Ectodermal cell (in vitro differentiated cells): ENCODE measurements around the gene NEDD9.

Experiments
- H3K27ac ChIP-seq: 2 replicates; pipeline ENCODE4 v1.7.0; 2013; ENCODE audit warnings: mild to moderate bottlenecking, low read depth, low read length; ENCODE audit not compliant: insufficient read depth, poor library complexity, severe bottlenecking
- H3K27me3 ChIP-seq: 2 replicates; pipeline ENCODE4 v1.7.0; 2013; ENCODE audit warnings: mild to moderate bottlenecking, low read length; ENCODE audit not compliant: insufficient read depth, control insufficient read depth, poor library complexity, severe bottlenecking
- H3K36me3 ChIP-seq: one replicate; pipeline ENCODE4 v1.7.0; 2013; ENCODE audit warnings: low read length; ENCODE audit not compliant: control insufficient read depth, insufficient read depth
- H3K4me1 ChIP-seq: one replicate; pipeline ENCODE4 v1.7.0; 2013; ENCODE audit warnings: low read length; ENCODE audit not compliant: control insufficient read depth, insufficient read depth
- H3K4me3 ChIP-seq: 2 replicates; pipeline ENCODE4 v1.7.0; 2013; ENCODE audit warnings: low read depth, low read length, control low read depth; ENCODE audit not compliant: insufficient read depth
- H3K9me3 ChIP-seq: 2 replicates; pipeline ENCODE4 v1.7.0; 2013; ENCODE audit warnings: mild to moderate bottlenecking, low read length, moderate library complexity; ENCODE audit not compliant: control insufficient read depth
- WGBS, 2 experiments: methylation state at CpG; one replicate each; pipeline ENCODE4 v1.1.7; 2013; ENCODE audit warnings: missing lambda C conversion rate in 2 of 2; 5-methylcytosine and 5-hydroxymethylcytosine counted together

NEDD9 gene

DNA sequence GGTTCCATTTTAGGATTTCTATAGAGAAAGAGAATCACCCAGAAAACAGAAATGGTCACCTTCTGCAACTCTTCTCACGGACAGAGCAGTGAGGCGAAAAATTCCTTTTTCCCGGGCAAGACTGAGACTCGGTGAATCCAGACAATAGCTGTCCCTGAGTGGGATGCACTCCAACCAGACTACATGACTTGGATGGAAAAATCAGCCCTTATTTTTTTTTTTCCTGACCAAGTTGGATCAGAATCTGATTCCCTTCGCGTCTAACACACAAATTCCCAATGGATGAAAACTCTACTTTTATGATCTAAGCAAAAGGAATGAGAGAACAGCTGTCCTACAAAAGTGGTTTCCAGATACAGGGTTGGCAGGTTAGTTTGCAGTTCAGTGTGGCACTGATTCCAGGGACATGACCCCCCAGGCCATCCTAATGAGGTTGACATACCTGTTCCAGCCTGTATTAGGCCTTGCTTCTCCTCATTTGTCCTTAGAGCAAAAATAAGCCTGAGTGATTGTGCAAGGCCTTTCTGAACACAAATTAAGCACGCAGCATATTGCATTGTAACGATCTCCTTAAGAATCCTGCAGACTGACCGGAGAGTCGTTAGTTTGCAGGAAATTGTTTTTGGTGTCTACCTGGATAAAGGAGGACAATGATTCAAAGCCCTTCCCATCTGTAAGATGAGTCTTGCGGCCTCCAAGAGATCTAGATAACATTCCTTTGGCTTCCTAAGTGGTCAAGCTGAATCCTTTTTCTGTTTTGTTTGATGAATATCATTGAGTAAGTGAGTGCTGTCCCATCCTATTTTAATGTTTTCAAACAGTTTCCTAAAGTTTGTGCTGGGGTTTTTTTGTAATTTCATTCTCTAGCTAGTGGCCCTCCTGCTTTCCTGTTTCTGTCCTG lies 1.5 kb upstream of the NEDD9 start:
- Histone ChIP-seq H3K9me3 (no peaks in the 10 kb centered on the region), H3K27me3 (no peaks in the 10 kb centered on the region), H3K27ac (peak overlapping the region; percentile 94), H3K36me3 (no peaks in the 10 kb centered on the region), H3K4me1 (peaks cover 43% of the 10 kb centered on the region), H3K4me3 (no peak overlapping the region)
- 83 to 84% methylated on average over 11 of the region's 11 CpGs for WGBS, 2 experiments

DNA sequence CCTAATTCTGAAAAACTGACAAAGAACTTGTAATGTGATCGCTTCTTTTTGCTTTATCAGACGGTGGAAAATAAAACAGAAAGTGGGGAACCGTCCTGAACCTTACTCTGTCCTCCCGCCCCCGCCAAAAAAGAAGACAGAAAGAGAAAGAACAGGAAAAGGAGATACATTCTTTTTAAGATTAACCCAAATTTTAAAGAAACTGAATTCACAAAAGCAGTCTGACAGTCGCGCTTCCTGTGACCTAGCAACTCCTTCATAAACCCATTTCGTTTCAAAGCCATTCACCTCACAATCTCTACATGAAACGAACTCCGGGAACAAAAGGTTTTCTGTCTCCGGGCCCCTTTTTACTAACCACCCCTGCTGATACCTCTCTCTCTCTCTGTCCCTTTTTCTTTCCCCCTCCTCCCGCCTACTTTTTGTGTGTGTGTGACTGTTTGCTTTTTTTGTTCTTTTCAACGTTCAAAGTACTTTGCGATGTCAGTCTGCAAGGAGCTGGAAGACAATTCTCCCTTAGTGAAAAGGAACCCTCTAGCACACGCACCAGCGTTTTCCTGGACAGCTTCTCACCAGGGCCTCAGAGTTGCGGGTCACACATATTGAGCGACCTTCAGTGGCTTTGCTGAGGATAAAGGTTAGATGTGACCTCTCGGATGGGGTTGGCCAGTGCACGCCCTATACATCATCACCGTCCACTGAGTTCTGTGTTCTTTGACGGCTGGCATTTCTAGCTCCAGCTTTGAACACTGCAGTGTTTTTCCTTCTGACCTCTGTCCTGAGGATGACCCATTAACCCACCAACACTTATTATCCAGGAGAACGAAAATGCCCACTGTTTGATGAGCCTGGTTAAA lies 530 bp upstream of the NEDD9 start:
- Histone ChIP-seq H3K4me3 (peak overlapping the region; percentile 69), H3K4me1 (peaks cover 48% of the 10 kb centered on the region)

DNA sequence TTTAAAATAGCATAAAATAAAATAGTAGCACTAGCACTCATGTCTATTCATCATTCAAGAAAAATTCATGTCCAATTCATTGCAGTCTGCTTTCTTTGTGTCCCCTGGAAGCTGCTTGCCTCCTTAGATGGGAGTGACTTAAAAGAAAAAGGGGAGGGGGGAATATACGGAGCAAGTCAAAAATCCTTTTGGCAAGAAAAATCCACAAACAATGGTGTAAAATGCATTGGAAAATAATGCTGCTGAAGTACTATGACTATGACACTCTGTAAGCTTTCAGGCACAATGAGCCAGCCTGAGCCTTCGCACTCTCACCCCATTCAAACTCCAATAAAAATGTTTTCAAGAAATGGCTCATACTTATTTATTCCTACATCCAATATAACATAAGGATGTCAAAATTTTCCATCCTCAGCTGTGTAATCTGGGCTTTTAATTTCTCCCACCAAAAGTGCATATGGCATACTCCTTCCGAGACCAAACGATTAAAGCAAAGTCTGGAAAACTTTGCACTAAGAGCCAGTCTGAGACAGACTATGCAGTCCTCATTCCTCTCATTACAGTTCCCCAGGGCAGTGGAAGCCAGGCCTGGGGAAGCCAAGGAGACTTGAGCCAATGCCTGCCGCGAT lies 790 bp downstream of the NEDD9 start:
- Histone ChIP-seq H3K36me3 (no peaks in the 10 kb centered on the region), H3K27ac (peak overlapping the region; percentile 94), H3K27me3 (no peaks in the 10 kb centered on the region), H3K9me3 (no peaks in the 10 kb centered on the region), H3K4me1 (peaks cover 42% of the 10 kb centered on the region), H3K4me3 (peak overlapping the region; percentile 69)
- 19% methylated on average over 6 of the region's 6 CpGs for WGBS, 2 experiments

More for the DNA sequence above, 530 bp upstream of the NEDD9 start:
- Histone ChIP-seq H3K9me3 (no peaks in the 10 kb centered on the region), H3K27me3 (no peaks in the 10 kb centered on the region), H3K36me3 (no peaks in the 10 kb centered on the region), H3K27ac (peak overlapping the region; percentile 94)
- WGBS, 2 experiments, result 13 to 14% methylated on average over 22 to 23 of the region's 23 CpGs

DNA sequence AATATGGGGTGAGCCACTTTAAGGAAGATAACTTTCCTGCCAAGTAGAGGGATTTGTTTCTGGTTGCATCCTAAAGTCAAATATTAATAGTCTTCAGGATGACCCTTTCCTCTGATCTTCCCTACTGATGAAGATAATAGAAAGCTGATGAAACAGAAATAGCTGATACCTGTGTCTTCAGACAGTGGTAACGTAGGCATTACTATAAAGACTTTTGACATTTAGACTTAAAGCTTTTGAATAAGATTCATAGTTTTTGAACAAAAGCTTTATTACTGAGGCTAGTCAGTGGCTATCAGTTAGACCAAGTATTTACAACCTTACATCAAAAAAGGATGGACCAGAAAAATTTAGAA lies 1.4 kb downstream of the NEDD9 start:
- Histone ChIP-seq H3K4me1 (peaks cover 44% of the 10 kb centered on the region), H3K27me3 (no peaks in the 10 kb centered on the region), H3K4me3 (peak overlapping the region; percentile 69), H3K9me3 (no peaks in the 10 kb centered on the region), H3K27ac (no peak overlapping the region), H3K36me3 (no peaks in the 10 kb centered on the region)
- 80 to 100% methylated on average over 1 of the region's 1 CpG for WGBS, 2 experiments

DNA sequence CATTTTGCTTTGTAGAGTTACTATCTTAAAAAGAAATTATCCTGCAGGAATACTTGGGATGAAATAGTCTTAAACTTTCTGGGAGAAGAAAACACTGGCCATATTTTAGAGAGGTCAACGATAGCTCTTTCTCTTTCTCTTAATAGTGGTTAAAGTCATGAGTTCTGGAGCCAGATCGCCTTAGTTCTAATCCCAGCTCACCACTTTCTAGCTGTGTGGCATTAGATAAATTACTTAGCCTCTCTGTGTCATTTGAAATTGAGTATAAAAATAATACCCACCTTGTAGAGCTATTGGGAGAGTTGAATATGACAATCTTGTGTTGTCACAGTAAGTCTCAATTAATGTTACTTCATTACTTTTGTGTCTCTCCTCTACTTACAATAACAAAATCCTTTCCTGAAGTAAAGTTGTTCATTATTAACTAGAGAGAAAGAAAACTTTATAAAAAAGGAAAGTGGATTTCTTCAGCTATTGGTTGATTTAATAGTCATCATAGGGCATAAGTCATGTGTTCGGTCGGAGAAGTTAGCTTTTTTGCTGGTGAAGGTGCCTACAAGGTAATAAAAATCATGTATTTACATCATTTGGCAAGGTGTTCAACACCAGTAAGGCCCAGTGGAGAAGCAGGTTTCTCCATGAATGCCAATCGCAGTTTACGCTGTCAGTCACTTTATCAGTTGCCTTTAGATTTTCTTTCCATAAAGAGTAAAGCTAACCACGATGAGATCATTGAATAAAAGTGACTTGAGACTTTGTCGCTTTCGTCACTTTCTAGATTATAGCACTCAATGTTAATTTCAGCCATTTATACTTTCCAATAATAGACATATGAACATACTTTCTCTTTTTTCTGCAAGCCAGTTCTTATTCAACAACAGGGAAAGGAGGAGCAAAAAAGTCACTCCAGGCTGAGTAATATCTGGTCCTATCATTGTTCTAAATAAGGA lies 2.0 kb downstream of the NEDD9 start:
- Histone ChIP-seq H3K36me3 (no peaks in the 10 kb centered on the region), H3K4me1 (peaks cover 45% of the 10 kb centered on the region)
- 86 to 92% methylated on average over 8 of the region's 9 CpGs for WGBS, 2 experiments

DNA sequence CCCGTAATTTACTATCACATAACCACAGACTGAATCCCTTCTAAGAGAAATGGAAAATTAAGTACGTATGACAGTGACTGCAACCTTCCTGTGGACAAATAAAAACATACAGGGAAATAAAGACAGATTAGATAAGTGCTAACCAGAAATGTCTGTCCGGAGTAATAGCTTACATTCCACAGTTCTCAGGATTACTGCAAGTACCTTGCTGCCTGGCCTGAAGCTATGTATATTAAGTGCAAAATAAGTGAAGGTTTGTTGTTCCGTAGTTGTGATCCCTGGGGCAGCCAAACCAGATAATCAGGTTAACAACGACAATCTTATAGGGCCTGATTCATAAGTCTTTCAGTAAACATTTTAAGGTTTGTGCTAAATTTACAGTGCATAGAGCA lies 2.8 kb downstream of the NEDD9 start:
- H3K36me3 ChIP-seq, result no peaks in the 10 kb centered on the region
- 81 to 89% methylated on average over 3 to 4 of the region's 5 CpGs for WGBS, 2 experiments
- no peaks in the 10 kb centered on the region for H3K27me3 ChIP-seq
- H3K4me3 ChIP-seq, result peak overlapping the region; percentile 8
- no peaks in the 10 kb centered on the region for H3K9me3 ChIP-seq
- H3K27ac ChIP-seq, result no peak overlapping the region
- peaks cover 45% of the 10 kb centered on the region for H3K4me1 ChIP-seq

More for the DNA sequence above, 2.0 kb downstream of the NEDD9 start:
- H3K27ac ChIP-seq, result no peak overlapping the region
- H3K27me3 ChIP-seq, result no peaks in the 10 kb centered on the region
- peak overlapping the region; percentile 69 for H3K4me3 ChIP-seq
- H3K9me3 ChIP-seq, result no peaks in the 10 kb centered on the region

DNA sequence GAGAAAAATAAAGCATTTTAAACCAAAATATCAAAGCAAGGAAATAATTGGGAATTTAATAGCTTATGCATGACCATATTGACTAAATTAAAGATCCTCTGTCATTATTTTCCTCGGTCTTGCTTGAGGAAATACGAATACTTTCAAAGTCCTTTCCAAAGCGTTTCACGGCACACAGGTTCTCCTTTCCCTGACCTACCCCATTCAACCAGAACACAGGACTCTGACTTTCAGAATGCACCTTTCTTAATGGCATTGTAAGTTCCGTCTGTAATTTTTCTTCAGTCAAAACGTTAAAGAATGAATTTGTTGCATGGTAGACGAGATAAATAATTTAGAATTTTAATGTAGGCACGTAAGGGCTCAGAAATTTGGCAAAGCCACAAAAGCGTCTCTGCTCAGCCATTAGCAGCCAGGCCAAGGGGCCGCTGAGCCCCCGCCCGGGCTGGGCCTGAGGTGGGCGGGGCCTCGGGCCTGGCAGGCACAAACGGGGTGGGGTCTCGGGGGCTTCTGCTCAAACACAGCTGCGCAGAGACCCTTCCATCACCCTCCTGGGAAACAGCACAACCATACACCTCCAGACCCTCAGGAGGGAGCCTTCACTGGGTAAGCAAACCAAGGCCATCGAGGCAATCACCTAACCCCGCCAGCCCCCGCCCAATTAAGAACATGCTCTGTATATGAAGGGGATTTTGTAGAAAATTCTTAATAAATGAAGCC lies 3.4 kb downstream of the NEDD9 start:
- Histone ChIP-seq H3K36me3 (no peaks in the 10 kb centered on the region), H3K4me1 (peaks cover 39% of the 10 kb centered on the region), H3K4me3 (peak overlapping the region; percentile 8), H3K9me3 (no peaks in the 10 kb centered on the region), H3K27ac (no peak overlapping the region), H3K27me3 (no peaks in the 10 kb centered on the region)
- WGBS, 2 experiments, result 20 to 21% methylated on average over 17 of the region's 20 CpGs

DNA sequence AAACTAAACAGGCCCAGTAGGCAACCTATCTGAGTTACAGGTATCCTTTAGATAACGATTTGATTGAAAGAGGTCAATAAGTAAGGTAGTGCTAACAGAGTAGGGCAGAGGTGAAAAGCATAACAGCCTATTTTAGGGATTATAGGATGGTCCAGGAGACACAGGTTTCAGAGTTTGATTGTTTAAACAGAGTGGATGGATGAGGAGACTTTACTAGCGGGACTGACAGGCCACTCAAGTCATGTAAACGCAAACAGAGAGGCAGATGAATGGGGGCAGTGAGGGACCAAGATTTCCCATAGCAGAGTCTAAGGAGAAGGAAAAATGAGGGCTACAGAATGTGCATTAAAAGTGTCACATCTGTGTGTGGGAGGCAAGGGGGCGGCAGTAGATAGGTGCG lies 4.8 kb downstream of the NEDD9 start:
- no peaks in the 10 kb centered on the region for H3K36me3 ChIP-seq
- no peak overlapping the region for H3K4me3 ChIP-seq
- WGBS, 2 experiments, result 75 to 77% methylated on average over 5 of the region's 5 CpGs
- H3K27ac ChIP-seq, result no peak overlapping the region
- no peaks in the 10 kb centered on the region for H3K9me3 ChIP-seq
- H3K4me1 ChIP-seq, result peaks cover 28% of the 10 kb centered on the region
- H3K27me3 ChIP-seq, result no peaks in the 10 kb centered on the region

DNA sequence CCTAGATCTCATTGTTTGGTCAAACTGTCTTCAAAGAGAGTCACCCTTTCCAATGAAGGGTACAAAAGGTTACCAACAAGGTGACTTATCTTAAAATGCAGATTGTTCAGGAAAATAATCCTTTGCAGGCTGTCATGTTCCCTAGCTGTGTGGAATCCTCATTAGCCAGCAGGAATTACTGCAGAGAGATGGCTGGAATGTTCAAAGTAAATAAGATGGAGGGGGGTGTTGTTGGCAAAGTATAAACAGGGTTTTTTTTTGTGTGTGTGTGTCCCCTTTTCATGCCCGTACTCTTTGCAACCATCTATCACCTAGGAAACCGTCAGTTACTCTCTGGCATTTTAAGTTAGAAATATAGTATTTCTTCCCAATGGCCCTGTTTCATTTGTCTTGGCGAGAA lies 6.5 kb downstream of the NEDD9 start:
- no peaks in the 10 kb centered on the region for H3K27me3 ChIP-seq
- no peaks in the 10 kb centered on the region for H3K36me3 ChIP-seq
- peaks cover 27% of the 10 kb centered on the region for H3K4me1 ChIP-seq
- no peak overlapping the region for H3K4me3 ChIP-seq
- 81 to 93% methylated on average over 2 to 3 of the region's 3 CpGs for WGBS, 2 experiments
- H3K9me3 ChIP-seq, result no peaks in the 10 kb centered on the region
- H3K27ac ChIP-seq, result no peak overlapping the region
